HEK293 (cell line): ENCODE data around the gene CLASRP.

Experiments used
- IKZF3 ChIP-seq: fragments of 450-650 bp; IDR thresholded peaks from 2 replicates; pipeline ENCODE4 v1.5.0; 2018; ENCODE audit warnings: missing biosample characterization, mild to moderate bottlenecking, missing genetic modification characterization, moderate library complexity
- KLF1 ChIP-seq: fragments of 450-650 bp; formaldehyde crosslinking; IDR thresholded peaks from 2 replicates; pipeline ENCODE4 v1.5.1; 2016; ENCODE audit warnings: missing biosample characterization, missing genetic modification characterization
- KLF10 ChIP-seq: fragments of 450-650 bp; IDR thresholded peaks from 2 replicates; pipeline ENCODE4 v1.5.1; 2018; ENCODE audit warnings: missing biosample characterization, mild to moderate bottlenecking, missing genetic modification characterization
- MZF1 ChIP-seq: fragments of 450-650 bp; formaldehyde crosslinking; IDR thresholded peaks from 2 replicates; pipeline ENCODE4 v1.5.1; 2017; ENCODE audit warnings: missing biosample characterization, missing genetic modification characterization, borderline replicate concordance
- PBX3 ChIP-seq: sonication (generic); formaldehyde crosslinking; IDR thresholded peaks from 2 replicates; pipeline ENCODE4 v1.8.1; 2022; ENCODE audit warnings: mild to moderate bottlenecking, moderate library complexity, missing genetic modification reagents
- PRDM1 ChIP-seq: fragments of 450-650 bp; formaldehyde crosslinking; IDR thresholded peaks from 2 replicates; pipeline ENCODE4; 2016; ENCODE audit warnings: missing biosample characterization, missing genetic modification characterization
- SETDB1 ChIP-seq: IDR thresholded peaks from one replicate; pipeline ENCODE4 v1.6.1; 2017; ENCODE audit warnings: mild to moderate bottlenecking, low read length, moderate library complexity, mixed read lengths; ENCODE audit not compliant: insufficient read length
- SP3 ChIP-seq: fragments of 450-650 bp; formaldehyde crosslinking; IDR thresholded peaks from 2 replicates; pipeline ENCODE4 v1.5.1; 2016; ENCODE audit warnings: missing biosample characterization, missing genetic modification characterization
- SP7 ChIP-seq: fragments of 450-650 bp; formaldehyde crosslinking; IDR thresholded peaks from 2 replicates; pipeline ENCODE4 v1.5.1; 2016; ENCODE audit warnings: missing biosample characterization, missing genetic modification characterization
- TCF7L2 ChIP-seq: IDR thresholded peaks from 2 replicates; pipeline ENCODE4 v1.6.1; 2011; ENCODE audit warnings: low read depth, mild to moderate bottlenecking, inconsistent platforms, low read length, moderate library complexity, borderline replicate concordance
- WT1 ChIP-seq: fragments of 450-650 bp; formaldehyde crosslinking; IDR thresholded peaks from 2 replicates; pipeline ENCODE4 v1.5.1; 2016; ENCODE audit warnings: missing biosample characterization, missing genetic modification characterization
- ZBTB10 ChIP-seq: fragments of 450-650 bp; formaldehyde crosslinking; IDR thresholded peaks from 2 replicates; pipeline ENCODE4 v1.5.1; 2016; ENCODE audit warnings: missing biosample characterization, missing genetic modification characterization
- ZBTB48 ChIP-seq: fragments of 450-650 bp; formaldehyde crosslinking; IDR thresholded peaks from 2 replicates; pipeline ENCODE4 v1.5.1; 2016; ENCODE audit warnings: missing biosample characterization, missing genetic modification characterization
- ZNF133 ChIP-seq: fragments of 450-650 bp; formaldehyde crosslinking; IDR thresholded peaks from 2 replicates; pipeline ENCODE4 v1.5.1; 2016; ENCODE audit warnings: missing biosample characterization, missing genetic modification characterization
- ZNF239 ChIP-seq: fragments of 450-650 bp; formaldehyde crosslinking; IDR thresholded peaks from 2 replicates; pipeline ENCODE4 v1.5.1; 2016; ENCODE audit warnings: missing biosample characterization, missing genetic modification characterization
- ZNF404 ChIP-seq: fragments of 450-650 bp; formaldehyde crosslinking; IDR thresholded peaks from 2 replicates; pipeline ENCODE4 v1.5.1; 2017; ENCODE audit warnings: missing biosample characterization, missing genetic modification characterization
- ZNF501 ChIP-seq: fragments of 450-650 bp; formaldehyde crosslinking; IDR thresholded peaks from 2 replicates; pipeline ENCODE4 v1.5.1; 2016; ENCODE audit warnings: missing biosample characterization, missing genetic modification characterization
- ZNF560 ChIP-seq: fragments of 450-650 bp; formaldehyde crosslinking; IDR thresholded peaks from 2 replicates; pipeline ENCODE4 v1.5.1; 2017; ENCODE audit warnings: missing biosample characterization, missing genetic modification characterization, borderline replicate concordance
- ZNF610 ChIP-seq: fragments of 450-650 bp; formaldehyde crosslinking; IDR thresholded peaks from 2 replicates; pipeline ENCODE4 v1.5.1; 2016; ENCODE audit warnings: missing biosample characterization, missing genetic modification characterization, borderline replicate concordance
- ZNF670 ChIP-seq: fragments of 450-650 bp; formaldehyde crosslinking; IDR thresholded peaks from 2 replicates; pipeline ENCODE4 v1.5.1; 2016; ENCODE audit warnings: missing biosample characterization, missing genetic modification characterization, low read depth
- ZNF701 ChIP-seq: fragments of 450-650 bp; formaldehyde crosslinking; IDR thresholded peaks from 2 replicates; pipeline ENCODE4 v1.5.1; 2016; ENCODE audit warnings: missing biosample characterization, missing genetic modification characterization
- ZNF747 ChIP-seq: fragments of 450-650 bp; formaldehyde crosslinking; IDR thresholded peaks from 2 replicates; pipeline ENCODE4 v1.5.1; 2016; ENCODE audit warnings: missing biosample characterization, missing genetic modification characterization
- ZNF776 ChIP-seq: fragments of 450-650 bp; formaldehyde crosslinking; IDR thresholded peaks from 2 replicates; pipeline ENCODE4 v1.5.0; 2017; ENCODE audit warnings: missing biosample characterization, missing genetic modification characterization, borderline replicate concordance
- ZNF785 ChIP-seq: fragments of 450-650 bp; formaldehyde crosslinking; IDR thresholded peaks from 2 replicates; pipeline ENCODE4 v1.5.1; 2016; ENCODE audit warnings: missing biosample characterization, missing genetic modification characterization
- ZSCAN18 ChIP-seq: fragments of 450-650 bp; formaldehyde crosslinking; IDR thresholded peaks from 2 replicates; pipeline ENCODE4 v1.5.1; 2016; ENCODE audit warnings: missing biosample characterization, missing genetic modification characterization
- TF ChIP-seq, protein P1 (sequence below): fragments of 450-650 bp; formaldehyde crosslinking; IDR thresholded peaks from 2 replicates; pipeline ENCODE4 v1.5.1; 2016; ENCODE audit warnings: missing biosample characterization, missing genetic modification characterization
- TF ChIP-seq, protein P2 (sequence below): IDR thresholded peaks from 2 replicates; pipeline ENCODE4 v1.6.1; 2011; ENCODE audit warnings: mild to moderate bottlenecking, low read depth, low read length, borderline replicate concordance
- TF ChIP-seq, protein P3 (sequence below): fragments of 450-650 bp; formaldehyde crosslinking; IDR thresholded peaks from 2 replicates; pipeline ENCODE4 v1.5.1; 2016; ENCODE audit warnings: missing biosample characterization, missing genetic modification characterization

The CLASRP gene

GRCh38 chr19:45001087-45001739 lies 37.6 kb upstream of the CLASRP start, which contains the start of gene RELB (continued):
- TF ChIP-seq ZNF610 (tag by site-specific recombination) (no peak), ZNF785 (no peak), ZBTB48 (tag by site-specific recombination) (no peak), ZNF501 (tag by site-specific recombination) (no peak), ZSCAN18 (tag by site-specific recombination) (no peak), SP3 (tag by site-specific recombination) (peak; percentile 52), KLF1 (tag by site-specific recombination) (peak; percentile 46; the same call in 1 of the 2 replicates), ZNF404 (no peak), ZNF747 (tag by site-specific recombination) (no peak), MZF1 (tag by site-specific recombination) (no peak), SETDB1 (no peak), WT1 (tag by site-specific recombination) (peak; percentile 31; the same call in 1 of the 2 replicates), ZNF560 (no peak), ZNF776 (no peak), ZNF239 (tag by site-specific recombination) (0 out of 2 replicates have a peak, but pooled peaks have one; percentile 33), KLF10 (peak; percentile 77; the same call in 1 of the 2 replicates), TCF7L2 (no peak), ZNF701 (tag by site-specific recombination) (no peak), PRDM1 (tag by site-specific recombination) (no peak), ZNF133 (no peak), SP7 (tag by site-specific recombination) (peak; percentile 59), ZBTB10 (tag by site-specific recombination) (no peak), IKZF3 (tag by site-specific recombination) (peak; percentile 44; the same call in 1 of the 2 replicates), ZNF670 (tag by site-specific recombination) (no peak), PBX3 (CRISPR knock-in tag) (0 out of 2 replicates have a peak, but pooled peaks have one; percentile 41)
- TF ChIP-seq, protein P1, sequence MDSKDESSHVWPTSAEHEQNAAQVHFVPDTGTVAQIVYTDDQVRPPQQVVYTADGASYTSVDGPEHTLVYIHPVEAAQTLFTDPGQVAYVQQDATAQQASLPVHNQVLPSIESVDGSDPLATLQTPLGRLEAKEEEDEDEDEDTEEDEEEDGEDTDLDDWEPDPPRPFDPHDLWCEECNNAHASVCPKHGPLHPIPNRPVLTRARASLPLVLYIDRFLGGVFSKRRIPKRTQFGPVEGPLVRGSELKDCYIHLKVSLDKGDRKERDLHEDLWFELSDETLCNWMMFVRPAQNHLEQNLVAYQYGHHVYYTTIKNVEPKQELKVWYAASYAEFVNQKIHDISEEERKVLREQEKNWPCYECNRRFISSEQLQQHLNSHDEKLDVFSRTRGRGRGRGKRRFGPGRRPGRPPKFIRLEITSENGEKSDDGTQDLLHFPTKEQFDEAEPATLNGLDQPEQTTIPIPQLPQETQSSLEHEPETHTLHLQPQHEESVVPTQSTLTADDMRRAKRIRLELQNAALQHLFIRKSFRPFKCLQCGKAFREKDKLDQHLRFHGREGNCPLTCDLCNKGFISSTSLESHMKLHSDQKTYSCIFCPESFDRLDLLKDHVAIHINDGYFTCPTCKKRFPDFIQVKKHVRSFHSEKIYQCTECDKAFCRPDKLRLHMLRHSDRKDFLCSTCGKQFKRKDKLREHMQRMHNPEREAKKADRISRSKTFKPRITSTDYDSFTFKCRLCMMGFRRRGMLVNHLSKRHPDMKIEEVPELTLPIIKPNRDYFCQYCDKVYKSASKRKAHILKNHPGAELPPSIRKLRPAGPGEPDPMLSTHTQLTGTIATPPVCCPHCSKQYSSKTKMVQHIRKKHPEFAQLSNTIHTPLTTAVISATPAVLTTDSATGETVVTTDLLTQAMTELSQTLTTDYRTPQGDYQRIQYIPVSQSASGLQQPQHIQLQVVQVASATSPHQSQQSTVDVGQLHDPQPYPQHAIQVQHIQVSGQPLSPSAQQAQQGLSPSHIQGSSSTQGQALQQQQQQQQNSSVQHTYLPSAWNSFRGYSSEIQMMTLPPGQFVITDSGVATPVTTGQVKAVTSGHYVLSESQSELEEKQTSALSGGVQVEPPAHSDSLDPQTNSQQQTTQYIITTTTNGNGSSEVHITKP (tag by site-specific recombination), result no peak
- TF ChIP-seq, protein P2, sequence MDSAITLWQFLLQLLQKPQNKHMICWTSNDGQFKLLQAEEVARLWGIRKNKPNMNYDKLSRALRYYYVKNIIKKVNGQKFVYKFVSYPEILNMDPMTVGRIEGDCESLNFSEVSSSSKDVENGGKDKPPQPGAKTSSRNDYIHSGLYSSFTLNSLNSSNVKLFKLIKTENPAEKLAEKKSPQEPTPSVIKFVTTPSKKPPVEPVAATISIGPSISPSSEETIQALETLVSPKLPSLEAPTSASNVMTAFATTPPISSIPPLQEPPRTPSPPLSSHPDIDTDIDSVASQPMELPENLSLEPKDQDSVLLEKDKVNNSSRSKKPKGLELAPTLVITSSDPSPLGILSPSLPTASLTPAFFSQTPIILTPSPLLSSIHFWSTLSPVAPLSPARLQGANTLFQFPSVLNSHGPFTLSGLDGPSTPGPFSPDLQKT, result no peak
- TF ChIP-seq, protein P3, sequence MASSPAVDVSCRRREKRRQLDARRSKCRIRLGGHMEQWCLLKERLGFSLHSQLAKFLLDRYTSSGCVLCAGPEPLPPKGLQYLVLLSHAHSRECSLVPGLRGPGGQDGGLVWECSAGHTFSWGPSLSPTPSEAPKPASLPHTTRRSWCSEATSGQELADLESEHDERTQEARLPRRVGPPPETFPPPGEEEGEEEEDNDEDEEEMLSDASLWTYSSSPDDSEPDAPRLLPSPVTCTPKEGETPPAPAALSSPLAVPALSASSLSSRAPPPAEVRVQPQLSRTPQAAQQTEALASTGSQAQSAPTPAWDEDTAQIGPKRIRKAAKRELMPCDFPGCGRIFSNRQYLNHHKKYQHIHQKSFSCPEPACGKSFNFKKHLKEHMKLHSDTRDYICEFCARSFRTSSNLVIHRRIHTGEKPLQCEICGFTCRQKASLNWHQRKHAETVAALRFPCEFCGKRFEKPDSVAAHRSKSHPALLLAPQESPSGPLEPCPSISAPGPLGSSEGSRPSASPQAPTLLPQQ (tag by site-specific recombination), result no peak
